ENCODE results near the gene LINC01488. TPM values are rescaled to one million over a fixed set of nuclear protein-coding genes. Genes with fewer than 3 reads are reported as not detected.

The LINC01488 gene
- total and polyA plus RNA-seq, 2 of the 13 experiments (the other 11 are each of a cell fraction or from before 2014, with no cell fraction given) = 0.26 to 0.58 TPM

DNA sequence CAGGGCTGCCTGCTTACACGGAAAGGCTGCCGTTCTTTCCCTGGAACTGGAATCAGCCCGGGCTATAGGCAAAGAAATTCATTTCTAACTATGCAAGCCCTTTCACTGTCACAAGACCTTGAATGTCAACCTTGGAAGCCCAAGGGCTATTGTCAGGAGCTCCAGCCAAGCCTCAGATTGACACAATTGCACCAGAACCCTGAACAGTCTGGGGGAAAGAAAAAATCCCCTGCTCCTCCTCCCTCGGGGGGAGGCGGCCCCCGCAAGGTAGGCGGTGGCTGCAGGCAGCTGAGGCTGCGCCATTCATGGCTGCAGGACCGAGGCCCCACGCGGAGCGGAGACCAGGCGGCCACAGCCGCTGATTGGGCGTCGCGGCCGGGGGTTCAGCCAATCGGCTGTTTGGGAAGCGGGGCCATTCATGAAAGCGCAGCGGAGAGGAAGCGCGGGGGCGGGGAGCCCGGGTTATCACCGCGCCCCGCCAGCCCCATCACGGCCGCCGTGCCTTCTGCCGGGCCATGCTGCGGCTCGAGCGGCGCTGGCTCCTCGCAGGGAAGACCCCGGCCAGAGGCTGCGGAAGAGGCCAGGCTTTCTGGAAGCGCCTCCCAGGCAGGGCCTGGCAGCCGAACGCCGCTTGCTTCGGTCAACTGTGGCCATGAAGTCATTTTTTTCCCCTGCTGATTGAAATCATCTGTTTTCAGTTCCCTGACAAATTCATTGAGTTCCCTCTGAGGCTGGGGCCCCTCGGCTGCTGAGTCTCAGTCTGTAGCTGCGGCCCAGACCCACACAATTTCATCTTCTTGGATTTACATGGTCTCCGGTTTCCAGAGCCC is 38.1 kb upstream of the LINC01488 start (continued):
- TF ChIP-seq ZNF772 (CRISPR knock-in tag; IDR thresholded peaks at IDR 0.05) (no peak), JARID2 (CRISPR knock-in tag; IDR thresholded peaks at IDR 0.05; ENCODE audit: insufficient replicate concordance) (no peak), RFX1 (IDR thresholded peaks at IDR 0.05) (no peak), CCDC6 (CRISPR knock-in tag; IDR thresholded peaks at IDR 0.05) (no peak), CCAR2 (optimal IDR thresholded peaks at IDR 0.05; ENCODE audit: low read depth, low read length) (no peak), ZNF574 (CRISPR knock-in tag; IDR thresholded peaks at IDR 0.05) (peak; percentile 27; the same call in 1 of the 2 replicates), ZFP37 (CRISPR knock-in tag; IDR thresholded peaks at IDR 0.05; ENCODE audit: borderline replicate concordance) (no peak), SIN3A (IDR thresholded peaks at IDR 0.05; ENCODE audit: borderline replicate concordance, low read depth, low read length) (no peak), ZNF639 (CRISPR knock-in tag; conservative IDR thresholded peaks at IDR 0.05) (0 out of 2 replicates have a peak, but pooled peaks have one; percentile 1), FOXJ3 (CRISPR knock-in tag; IDR thresholded peaks at IDR 0.05; ENCODE audit: borderline replicate concordance) (no peak), HNF4A (CRISPR knock-in tag; IDR thresholded peaks at IDR 0.05) (no peak), ATF5 (CRISPR knock-in tag; IDR thresholded peaks at IDR 0.05; ENCODE audit: low read depth) (no peak), NFYC (CRISPR knock-in tag; IDR thresholded peaks at IDR 0.05) (no peak), ZNF687 (CRISPR knock-in tag; IDR thresholded peaks at IDR 0.05) (peak; percentile 82), HNF1B (CRISPR knock-in tag; IDR thresholded peaks at IDR 0.05) (0 out of 2 replicates have a peak, but pooled peaks have one; percentile 11)
- TF ChIP-seq, protein P1, sequence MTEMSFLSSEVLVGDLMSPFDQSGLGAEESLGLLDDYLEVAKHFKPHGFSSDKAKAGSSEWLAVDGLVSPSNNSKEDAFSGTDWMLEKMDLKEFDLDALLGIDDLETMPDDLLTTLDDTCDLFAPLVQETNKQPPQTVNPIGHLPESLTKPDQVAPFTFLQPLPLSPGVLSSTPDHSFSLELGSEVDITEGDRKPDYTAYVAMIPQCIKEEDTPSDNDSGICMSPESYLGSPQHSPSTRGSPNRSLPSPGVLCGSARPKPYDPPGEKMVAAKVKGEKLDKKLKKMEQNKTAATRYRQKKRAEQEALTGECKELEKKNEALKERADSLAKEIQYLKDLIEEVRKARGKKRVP (CRISPR knock-in tag; IDR thresholded peaks at IDR 0.05) = no peak
